Forelimb muscle (tissue), 1 donor: ENCODE measurements around the gene ZNF511. TPM values are rescaled to one million over a fixed set of nuclear protein-coding genes. Genes with fewer than 3 reads are reported as not detected.
"Not testable (repeated sequence)": the region's sequence is repeated elsewhere in the genome, so short reads cannot be mapped to it uniquely, and the experiment has no call there.

Experiments used
- DNase-seq: peaks from one replicate; pipeline ENCODE4 v3.0.0-alpha.2; 2013; ENCODE audit warnings: low read depth
- polyA plus RNA-seq: library from polyadenylated mRNA; unstranded; fragments of 120-200 nt; gene quantifications from one replicate; pipeline ENCODE4 v1.2.1, GENCODE V29; 2013; ENCODE audit not compliant: insufficient read length

ZNF511 gene, protein sequence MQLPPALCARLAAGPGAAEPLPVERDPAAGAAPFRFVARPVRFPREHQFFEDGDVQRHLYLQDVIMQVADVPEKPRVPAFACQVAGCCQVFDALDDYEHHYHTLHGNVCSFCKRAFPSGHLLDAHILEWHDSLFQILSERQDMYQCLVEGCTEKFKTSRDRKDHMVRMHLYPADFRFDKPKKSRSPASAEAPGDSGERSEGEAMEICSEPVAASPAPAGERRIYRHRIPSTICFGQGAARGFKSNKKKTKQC
- polyA plus RNA-seq: 37.4 TPM

DNA sequence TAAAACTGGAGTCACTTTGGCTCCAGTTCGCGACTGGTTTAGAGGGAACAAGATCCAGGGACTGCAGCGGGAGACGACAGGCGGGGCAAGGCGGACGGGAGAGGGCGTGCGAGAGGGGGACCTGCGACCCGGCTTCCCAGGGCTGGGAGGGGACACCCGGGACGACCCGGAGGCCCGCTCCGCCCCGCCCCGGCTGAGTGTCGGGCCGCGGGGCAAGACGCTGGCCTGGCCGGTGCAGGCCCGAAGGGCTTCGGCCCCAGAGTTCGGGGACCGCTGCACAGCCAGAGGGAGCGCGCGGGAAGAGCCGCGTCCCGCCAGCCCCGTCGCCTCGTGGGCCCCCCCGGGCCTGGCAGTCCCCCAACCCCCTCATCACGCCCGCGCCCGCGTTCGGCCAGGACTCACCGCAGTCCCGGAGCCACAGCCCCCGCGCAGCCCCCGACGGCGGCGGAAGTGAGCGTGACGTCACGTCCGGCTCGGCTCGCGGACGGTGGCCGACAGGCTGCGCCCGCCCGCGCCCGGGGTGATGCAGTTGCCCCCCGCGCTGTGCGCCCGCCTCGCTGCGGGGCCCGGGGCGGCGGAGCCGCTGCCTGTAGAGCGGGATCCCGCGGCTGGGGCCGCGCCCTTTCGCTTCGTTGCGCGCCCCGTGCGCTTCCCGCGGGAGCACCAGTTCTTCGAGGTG is at the start of gene ZNF511, which contains the start of gene TUBGCP2:
ZNF511 (plus strand) TSS at position 494 of the 679 bp plus-strand sequence; CDS start at position 524, 30 bp downstream.
TUBGCP2 (minus strand) TSS at position 452 of the 679 bp plus-strand sequence. CDS start 5,931 bp downstream, outside the sequence.
- peak; percentile 51 for DNase-seq

- no peak for DNase-seq
These were observed 49.1 kb upstream of the ZNF511 start for GRCh38 chr10:133259602-133259989.

DNA sequence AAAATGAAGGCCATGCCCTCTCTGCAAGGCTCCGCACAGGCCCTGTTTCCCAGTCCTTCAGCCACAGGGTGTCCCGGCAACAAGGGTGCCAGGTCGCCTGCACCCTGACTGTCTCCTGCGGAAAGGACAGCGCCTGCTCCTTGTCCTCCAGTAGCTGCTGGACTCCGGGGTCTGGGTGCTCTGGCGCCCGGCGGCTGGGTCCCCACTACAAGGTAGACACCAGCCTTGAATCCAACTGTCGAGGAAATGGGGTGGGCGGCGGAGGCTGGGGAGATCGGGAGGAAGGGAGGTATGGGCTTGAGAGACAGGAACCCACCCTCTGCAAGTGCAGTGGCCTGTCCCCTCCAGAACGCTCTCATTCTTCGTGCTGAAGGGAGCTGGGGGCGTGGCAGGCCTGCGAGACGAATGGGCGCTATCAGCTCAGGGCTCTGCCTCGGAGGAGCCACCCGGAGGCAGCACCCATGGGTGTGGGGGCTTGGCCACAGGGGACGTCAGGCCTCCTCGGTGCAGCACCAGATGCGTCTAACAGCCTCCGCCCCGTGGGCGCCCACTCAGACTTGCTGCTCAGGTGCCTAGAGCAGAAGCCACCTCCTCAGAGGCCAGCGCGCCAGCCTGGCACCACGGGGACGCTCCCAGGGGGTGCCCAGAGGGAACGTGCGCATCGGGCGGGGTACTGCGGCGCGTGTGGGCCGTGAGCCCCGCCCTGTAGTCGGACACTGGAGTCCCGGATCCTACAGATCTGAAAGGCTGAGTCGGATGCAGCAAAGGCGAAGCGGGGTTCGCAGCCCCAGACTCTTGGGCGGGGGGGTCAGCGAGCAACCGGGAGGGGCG is 47.6 kb upstream of the ZNF511 start:
- DNase-seq: no peak

DNA sequence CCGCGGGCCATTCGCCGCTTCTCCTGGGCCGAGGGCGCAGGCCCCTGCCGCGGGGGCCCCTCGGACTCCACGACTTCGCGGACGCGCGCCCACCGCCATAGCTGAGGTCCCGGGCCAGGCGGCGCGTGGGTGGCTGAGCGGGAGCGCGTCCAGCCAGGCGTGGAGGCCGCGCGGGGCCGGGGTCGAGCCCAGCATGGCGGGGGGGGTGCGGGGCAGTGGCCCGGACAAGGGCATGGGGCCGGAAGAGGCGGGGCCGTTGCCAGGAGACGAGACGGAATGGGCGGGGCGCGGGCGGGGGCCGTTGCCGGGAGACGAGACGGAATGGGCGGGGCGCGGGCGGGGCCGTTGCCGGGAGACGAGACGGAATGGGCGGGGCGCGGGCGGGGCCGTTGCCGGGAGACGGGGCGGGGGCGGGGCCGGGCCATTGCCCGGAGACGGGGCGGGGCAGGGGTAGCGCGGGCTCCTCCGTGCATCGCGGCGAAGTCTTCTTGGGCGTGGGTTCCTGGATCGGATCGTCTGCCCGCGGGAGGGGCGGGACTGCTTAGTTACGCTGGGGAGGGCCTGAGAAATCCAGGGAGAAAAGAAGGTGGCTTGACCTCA is 46.9 kb upstream of the ZNF511 start:
- DNase-seq: no peak

- no peak for DNase-seq
These were observed 46.0 kb upstream of the ZNF511 start for GRCh38 chr10:133262696-133263095.

DNA sequence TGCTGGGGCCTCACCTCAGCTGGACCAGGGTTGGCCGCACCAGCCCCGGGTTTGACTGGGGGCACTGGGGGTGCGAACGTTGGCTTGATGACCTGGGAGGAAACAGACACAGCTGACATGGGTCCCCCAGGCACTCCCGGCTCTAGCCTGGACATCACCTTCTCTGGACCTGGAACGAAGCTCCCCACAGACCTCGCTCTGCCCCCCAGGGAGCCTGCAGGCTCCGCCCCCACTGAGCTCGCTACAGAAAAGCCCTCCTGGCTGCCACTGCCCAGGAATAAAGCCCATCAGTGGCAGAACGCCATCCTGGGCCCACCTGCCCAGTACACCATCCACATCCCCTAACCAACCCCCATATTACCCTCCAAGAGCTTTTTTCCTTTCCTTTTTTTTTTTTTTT is 45.0 kb upstream of the ZNF511 start:
- DNase-seq: no peak

GRCh38 chr10:133264461-133264860 is 44.3 kb upstream of the ZNF511 start:
- DNase-seq: no peak

DNA sequence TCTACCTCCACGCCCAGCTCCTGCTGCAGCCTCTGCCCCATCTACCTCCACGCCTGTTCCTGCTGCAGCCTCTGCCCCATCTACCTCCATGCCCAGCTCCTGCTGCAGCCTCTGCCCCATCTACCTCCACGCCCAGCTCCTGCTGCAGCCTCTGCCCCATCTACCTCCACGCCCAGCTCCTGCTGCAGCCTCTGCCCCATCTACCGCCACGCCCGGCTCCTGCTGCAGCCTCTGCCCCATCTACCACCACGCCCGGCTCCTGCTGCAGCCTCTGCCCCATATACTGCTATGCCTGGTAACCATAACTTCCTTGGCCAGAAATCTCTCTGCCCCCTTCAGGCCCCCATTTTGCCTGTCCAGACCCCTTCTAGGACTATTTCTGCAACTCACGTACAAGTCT is 43.7 kb upstream of the ZNF511 start:
- DNase-seq: not testable (repeated sequence)

GRCh38 chr10:133266056-133266795 is 42.5 kb upstream of the ZNF511 start:
- DNase-seq: no peak

- no peak for DNase-seq
These were observed 41.4 kb upstream of the ZNF511 start for GRCh38 chr10:133267293-133267692.

- DNase-seq: no peak
These were observed 40.9 kb upstream of the ZNF511 start for GRCh38 chr10:133267829-133268228.

GRCh38 chr10:133268532-133268931 is 40.2 kb upstream of the ZNF511 start:
- DNase-seq: no peak

GRCh38 chr10:133269367-133269766 is 39.3 kb upstream of the ZNF511 start:
- DNase-seq: no peak

DNA sequence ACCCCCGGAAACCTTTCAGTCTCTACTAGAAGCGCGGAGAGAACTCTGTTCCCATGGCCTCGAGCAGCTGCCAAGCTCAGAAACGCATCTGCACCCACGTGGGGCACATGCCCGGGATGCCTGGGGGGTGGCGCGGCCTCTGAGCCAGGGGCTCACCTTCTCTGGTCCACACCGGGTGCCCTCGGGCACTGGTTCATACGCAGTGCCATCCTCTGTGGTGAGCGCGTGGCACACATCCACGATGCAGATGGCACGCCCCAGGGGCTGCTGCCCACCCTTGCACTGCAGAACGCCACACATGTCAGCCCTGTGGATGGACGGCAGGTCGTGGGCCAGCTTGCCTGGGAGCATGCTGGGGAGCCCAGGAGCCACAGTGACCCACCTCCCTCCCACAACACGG is 38.5 kb upstream of the ZNF511 start:
- no peak for DNase-seq

DNA sequence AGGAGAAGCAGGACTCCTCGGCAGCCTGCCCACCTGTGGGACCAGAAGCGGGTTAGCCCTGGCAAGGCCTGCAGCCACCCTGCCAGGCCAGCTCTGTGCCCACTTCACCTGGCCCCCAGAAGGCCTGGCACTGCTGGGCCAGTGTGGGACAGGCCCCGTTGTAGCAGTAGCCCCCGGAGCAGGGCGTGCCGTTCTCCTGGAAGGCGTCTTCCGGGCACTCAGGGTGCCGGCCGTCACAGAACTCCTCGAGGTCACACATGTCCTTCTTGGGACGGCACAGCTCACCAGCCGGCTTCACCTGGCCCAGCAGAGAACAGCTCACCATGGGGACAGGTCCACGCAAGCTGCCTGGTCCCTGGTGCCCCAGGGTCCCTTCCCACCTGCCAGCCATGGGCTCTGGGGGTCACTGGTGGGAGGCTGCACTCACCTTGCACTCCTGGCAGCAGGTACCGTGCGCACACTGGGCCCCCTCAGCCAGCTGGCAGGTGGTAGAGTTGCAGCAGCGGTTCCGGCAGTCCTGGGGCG is 37.9 kb upstream of the ZNF511 start:
- DNase-seq: no peak

GRCh38 chr10:133271521-133272300 is 37.0 kb upstream of the ZNF511 start:
- DNase-seq: no peak

GRCh38 chr10:133272301-133272963 is 36.3 kb upstream of the ZNF511 start:
- no peak for DNase-seq

GRCh38 chr10:133272964-133273420 is 35.7 kb upstream of the ZNF511 start:
- no peak for DNase-seq

GRCh38 chr10:133273534-133274143 is 35.1 kb upstream of the ZNF511 start:
- no peak for DNase-seq
